Measurements from ENCODE around the gene ZFPM1. TPM values are rescaled to one million over a fixed set of nuclear protein-coding genes. Genes with fewer than 3 reads are reported as not detected.
A peak's percentile ranks its signal among the peaks of the same experiment; 100 is the strongest.

Gene ZFPM1
- total RNA-seq, 1 donor from 2014 or later, result 35.0 TPM

GRCh38 chr16:88442727-88443576 is 10.1 kb upstream of the ZFPM1 start:
- Mint-ChIP-seq H3K4me1 (peaks cover 5% of the 10 kb centered on the region), H3K27me3 (no peaks in the 10 kb centered on the region), H3K36me3 (ENCODE audit: low read depth) (no peaks in the 10 kb centered on the region), H3K27ac (peak overlapping the region; percentile 12), H3K4me3 (no peak overlapping the region), H3K9me3 (no peaks in the 10 kb centered on the region)
- ChIA-PET POLR2A (interaction anchor here (1.3 kb wide), 1 partner anchor 10 kb away, joined by 5 read pairs; the partner anchor contains the start of gene ZFPM1), CTCF (interaction anchor here (0.6 to 1.1 kb wide), 5 partner anchors 72 to 122 kb away, joined by 3 to 7 read pairs (median 4); no protein-coding TSS in a partner anchor)
- peak; percentile 83 for DNase-seq
- intact Hi-C loops (cut with micrococcal nuclease), result loop anchor here (1.0 to 10.0 kb wide), 4 partner anchors 35 to 772 kb away; partner anchors contain the start of gene ZNF778
- ATAC-seq (ENCODE audit: low read depth), result peak; percentile 89
- peak; percentile 57 for TF ChIP-seq CTCF (IDR thresholded peaks at IDR 0.05)

- POLR2A ChIA-PET, result interaction anchor here (0.6 to 1.3 kb wide), 2 partner anchors 12 to 878 kb away, joined by 3 to 4 read pairs; no protein-coding TSS in a partner anchor
- DNase-seq (no peak), ATAC-seq (ENCODE audit: low read depth) (no peak)
- intact Hi-C loops (cut with micrococcal nuclease), result loop anchor here (10.0 kb wide), 1 partner anchor 770 kb away; the partner anchor contains the start of gene ZNF778
- TF ChIP-seq CTCF (IDR thresholded peaks at IDR 0.05), result no peak
- H3K9me3 Mint-ChIP-seq, result no peaks in the 10 kb centered on the region
- H3K27ac Mint-ChIP-seq, result no peak overlapping the region
- H3K4me1 Mint-ChIP-seq, result peaks cover 23% of the 10 kb centered on the region
- no peaks in the 10 kb centered on the region for H3K27me3 Mint-ChIP-seq
- CTCF ChIA-PET, result interaction anchor here (0.8 to 1.0 kb wide), 2 partner anchors 81 to 116 kb away, joined by 3 read pairs; no protein-coding TSS in a partner anchor
- no peaks in the 10 kb centered on the region for H3K36me3 Mint-ChIP-seq (ENCODE audit: low read depth)
- no peak overlapping the region for H3K4me3 Mint-ChIP-seq
Observed at GRCh38 chr16:88444826-88445582, 8.1 kb upstream of the ZFPM1 start.

- POLR2A ChIA-PET, result interaction anchor here (1.3 kb wide), 1 partner anchor 11 kb away, joined by 4 read pairs; no protein-coding TSS in a partner anchor
- Mint-ChIP-seq H3K36me3 (ENCODE audit: low read depth) (no peaks in the 10 kb centered on the region), H3K27me3 (no peaks in the 10 kb centered on the region), H3K4me3 (no peak overlapping the region), H3K9me3 (no peaks in the 10 kb centered on the region), H3K4me1 (peaks cover 23% of the 10 kb centered on the region), H3K27ac (no peak overlapping the region)
- no peak for DNase-seq
- no peak for ATAC-seq (ENCODE audit: low read depth)
- intact Hi-C loops (cut with micrococcal nuclease), result loop anchor here (10.0 kb wide), 1 partner anchor 769 kb away; the partner anchor contains the start of gene ZNF778
- CTCF ChIA-PET, result no interaction called here
- TF ChIP-seq CTCF (IDR thresholded peaks at IDR 0.05), result no peak
Observed at GRCh38 chr16:88445583-88445960, 7.5 kb upstream of the ZFPM1 start.

GRCh38 chr16:88446061-88446460 is 7.0 kb upstream of the ZFPM1 start:
- TF ChIP-seq CTCF (IDR thresholded peaks at IDR 0.05), result no peak
- ATAC-seq (ENCODE audit: low read depth) (no peak), DNase-seq (no peak)
- Mint-ChIP-seq H3K9me3 (no peaks in the 10 kb centered on the region), H3K4me1 (peaks cover 27% of the 10 kb centered on the region), H3K4me3 (no peak overlapping the region), H3K27me3 (no peaks in the 10 kb centered on the region), H3K36me3 (ENCODE audit: low read depth) (no peaks in the 10 kb centered on the region), H3K27ac (no peak overlapping the region)
- ChIA-PET CTCF (no interaction called here), POLR2A (interaction anchor here (0.5 kb wide), 1 partner anchor 578 kb away, joined by 7 read pairs; no protein-coding TSS in a partner anchor)
- intact Hi-C loops (cut with micrococcal nuclease), result loop anchor here (10.0 kb wide), 1 partner anchor 769 kb away; the partner anchor contains the start of gene ZNF778
